ENCODE data around the gene EPN1. TPM values are rescaled to one million over a fixed set of nuclear protein-coding genes. Genes with fewer than 3 reads are reported as not detected.
A peak's percentile ranks its signal among the peaks of the same experiment; 100 is the strongest.

Gene EPN1
- total and polyA plus RNA-seq, 2 of the 13 experiments (the other 11 are each of a cell fraction or from before 2014, with no cell fraction given): 28.9 to 31.7 TPM

- peak; percentile 51; the same call in 1 of the 2 replicates for TF ChIP-seq ZMYM4 (CRISPR knock-in tag; IDR thresholded peaks at IDR 0.05)
- peak; percentile 64; the same call in 1 of the 2 replicates for TF ChIP-seq HCFC1 (IDR thresholded peaks at IDR 0.05; ENCODE audit: low read depth, low read length)
- TF ChIP-seq FOXJ3 (CRISPR knock-in tag; IDR thresholded peaks at IDR 0.05; ENCODE audit: borderline replicate concordance): 0 out of 2 replicates have a peak, but pooled peaks have one; percentile 13
- no peak for TF ChIP-seq ZNF850 (CRISPR knock-in tag; conservative IDR thresholded peaks at IDR 0.05)
- TF ChIP-seq PHB2 (IDR thresholded peaks at IDR 0.05; ENCODE audit: partially characterized antibody): no peak
- peak; percentile 70 for TF ChIP-seq ARID4A (CRISPR knock-in tag; IDR thresholded peaks at IDR 0.05; ENCODE audit: borderline replicate concordance)
- TF ChIP-seq RNF219 (CRISPR knock-in tag; IDR thresholded peaks at IDR 0.05): no peak
- TF ChIP-seq ZKSCAN8 (CRISPR knock-in tag; IDR thresholded peaks at IDR 0.05; ENCODE audit: borderline replicate concordance): 0 out of 2 replicates have a peak, but pooled peaks have one; percentile 27
- peak; percentile 40; the same call in 1 of the 2 replicates for TF ChIP-seq ZFY (CRISPR knock-in tag; IDR thresholded peaks at IDR 0.05)
- TF ChIP-seq NR2C2 (CRISPR knock-in tag; IDR thresholded peaks at IDR 0.05; ENCODE audit: borderline replicate concordance): peak; percentile 67
- no peak for TF ChIP-seq SKIL (CRISPR knock-in tag; IDR thresholded peaks at IDR 0.05; ENCODE audit: borderline replicate concordance)
- no peak for TF ChIP-seq ZKSCAN5 (CRISPR knock-in tag; IDR thresholded peaks at IDR 0.05)
- TF ChIP-seq RARG (CRISPR knock-in tag; IDR thresholded peaks at IDR 0.05; ENCODE audit: low read depth): no peak
- TF ChIP-seq NFATC3 (CRISPR knock-in tag; IDR thresholded peaks at IDR 0.05): no peak
- TF ChIP-seq ZNF143 (CRISPR knock-in tag; IDR thresholded peaks at IDR 0.05): peak; percentile 56
- peak; percentile 88 for TF ChIP-seq HDAC1 (CRISPR knock-in tag; IDR thresholded peaks at IDR 0.05)
- TF ChIP-seq ZNF574 (CRISPR knock-in tag; IDR thresholded peaks at IDR 0.05): peak; percentile 90
These were observed 31.8 kb upstream of the EPN1 start, which contains the start of gene ZNF581 (continued) for GRCh38 chr19:55643003-55643886.
